A549 (cell line): Measurements from ENCODE around the gene SPG21.

ENCODE experiments used
- CTCF ChIP-seq: fragments of >200 bp; sonication (Bioruptor Twin); formaldehyde crosslinking; IDR thresholded peaks from 3 replicates; pipeline ENCODE4 v1.5.1; 2016
- HDAC2 ChIP-seq: fragments of 200-600 bp; sonication (generic); IDR thresholded peaks from 2 replicates; pipeline ENCODE4 v1.6.1; 2016
- NPAS2 ChIP-seq: fragments of 250-450 bp; sonication (Bioruptor Pico); IDR thresholded peaks from 2 replicates; pipeline ENCODE4 v1.8.0; 2022; ENCODE audit warnings: mild to moderate bottlenecking, moderate library complexity, borderline replicate concordance
- POLR2A ChIP-seq: IDR thresholded peaks from 2 replicates; pipeline ENCODE4 v1.6.1; 2012; ENCODE audit warnings: mild to moderate bottlenecking, low read length
- TF ChIP-seq, protein P1 (sequence below): fragments of 200-600 bp; sonication (generic); IDR thresholded peaks from 2 replicates; pipeline ENCODE4 v1.6.1; 2016; ENCODE audit warnings: antibody characterized with exemption, mild to moderate bottlenecking, moderate library complexity
- TF ChIP-seq, protein P2 (sequence below): fragments of 450-650 bp; IDR thresholded peaks from 2 replicates; pipeline ENCODE4 v1.6.1; 2014; ENCODE audit warnings: antibody characterized with exemption

DNA sequence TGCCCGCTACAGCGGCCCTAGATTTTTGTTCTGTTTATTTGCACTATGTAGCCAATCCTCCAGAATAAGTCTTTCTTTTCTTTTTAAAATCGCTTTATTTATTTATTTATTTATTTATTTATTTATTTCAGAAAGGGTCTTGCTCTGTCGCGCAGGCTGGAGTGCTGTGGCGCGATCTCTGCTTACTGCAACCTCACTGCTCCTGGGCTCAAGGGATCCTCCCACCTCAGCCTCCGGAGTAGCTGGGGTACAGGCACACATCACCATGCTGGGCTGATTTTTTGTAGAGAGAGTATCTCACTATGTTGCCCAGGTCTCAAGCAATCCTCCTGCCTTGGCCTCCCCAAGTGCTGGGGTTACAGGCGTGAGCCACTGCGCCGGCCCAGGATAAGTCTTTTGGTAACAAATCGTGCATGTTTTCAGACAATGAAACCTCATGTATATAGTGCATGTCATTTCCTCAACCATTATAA lies 40.1 kb upstream of the SPG21 start:
- TF ChIP-seq CTCF (no peak), POLR2A (no peak), NPAS2 (CRISPR knock-in tag) (no peak), HDAC2 (no peak)
- TF ChIP-seq, protein P1, sequence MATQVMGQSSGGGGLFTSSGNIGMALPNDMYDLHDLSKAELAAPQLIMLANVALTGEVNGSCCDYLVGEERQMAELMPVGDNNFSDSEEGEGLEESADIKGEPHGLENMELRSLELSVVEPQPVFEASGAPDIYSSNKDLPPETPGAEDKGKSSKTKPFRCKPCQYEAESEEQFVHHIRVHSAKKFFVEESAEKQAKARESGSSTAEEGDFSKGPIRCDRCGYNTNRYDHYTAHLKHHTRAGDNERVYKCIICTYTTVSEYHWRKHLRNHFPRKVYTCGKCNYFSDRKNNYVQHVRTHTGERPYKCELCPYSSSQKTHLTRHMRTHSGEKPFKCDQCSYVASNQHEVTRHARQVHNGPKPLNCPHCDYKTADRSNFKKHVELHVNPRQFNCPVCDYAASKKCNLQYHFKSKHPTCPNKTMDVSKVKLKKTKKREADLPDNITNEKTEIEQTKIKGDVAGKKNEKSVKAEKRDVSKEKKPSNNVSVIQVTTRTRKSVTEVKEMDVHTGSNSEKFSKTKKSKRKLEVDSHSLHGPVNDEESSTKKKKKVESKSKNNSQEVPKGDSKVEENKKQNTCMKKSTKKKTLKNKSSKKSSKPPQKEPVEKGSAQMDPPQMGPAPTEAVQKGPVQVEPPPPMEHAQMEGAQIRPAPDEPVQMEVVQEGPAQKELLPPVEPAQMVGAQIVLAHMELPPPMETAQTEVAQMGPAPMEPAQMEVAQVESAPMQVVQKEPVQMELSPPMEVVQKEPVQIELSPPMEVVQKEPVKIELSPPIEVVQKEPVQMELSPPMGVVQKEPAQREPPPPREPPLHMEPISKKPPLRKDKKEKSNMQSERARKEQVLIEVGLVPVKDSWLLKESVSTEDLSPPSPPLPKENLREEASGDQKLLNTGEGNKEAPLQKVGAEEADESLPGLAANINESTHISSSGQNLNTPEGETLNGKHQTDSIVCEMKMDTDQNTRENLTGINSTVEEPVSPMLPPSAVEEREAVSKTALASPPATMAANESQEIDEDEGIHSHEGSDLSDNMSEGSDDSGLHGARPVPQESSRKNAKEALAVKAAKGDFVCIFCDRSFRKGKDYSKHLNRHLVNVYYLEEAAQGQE = no peak
- TF ChIP-seq, protein P2, sequence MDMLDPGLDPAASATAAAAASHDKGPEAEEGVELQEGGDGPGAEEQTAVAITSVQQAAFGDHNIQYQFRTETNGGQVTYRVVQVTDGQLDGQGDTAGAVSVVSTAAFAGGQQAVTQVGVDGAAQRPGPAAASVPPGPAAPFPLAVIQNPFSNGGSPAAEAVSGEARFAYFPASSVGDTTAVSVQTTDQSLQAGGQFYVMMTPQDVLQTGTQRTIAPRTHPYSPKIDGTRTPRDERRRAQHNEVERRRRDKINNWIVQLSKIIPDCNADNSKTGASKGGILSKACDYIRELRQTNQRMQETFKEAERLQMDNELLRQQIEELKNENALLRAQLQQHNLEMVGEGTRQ = no peak
